Naive thymus-derived CD4-positive, alpha-beta T cell (primary cell): ENCODE measurements around the gene OR52M1. TPM values are rescaled to one million over a fixed set of nuclear protein-coding genes. Genes with fewer than 3 reads are reported as not detected.

Source experiments
- ATAC-seq: fragments of 150-1000 bp; cut with Tn5 transposase; 2 replicates; pipeline ENCODE4 v1.10.0; 2021; ENCODE audit warnings: mild to moderate bottlenecking, moderate library complexity
- CTCF ChIA-PET: fragments of 350-600 bp; sonication (Branson Sonifier 250); formaldehyde crosslinking; loops from one replicate; lab custom pipeline; 2021; ENCODE audit warnings: antibody characterized with exemption; lab: Charles Lee
- POLR2A ChIA-PET: fragments of 350-600 bp; sonication (Branson Sonifier 250); formaldehyde crosslinking; loops from one replicate; lab custom pipeline; 2021; ENCODE audit warnings: antibody characterized with exemption, inconsistent platforms; lab: Charles Lee
- DNase-seq, 9 donors: peaks; one replicate each; pipeline versions ENCODE4 v3.0.0 to v3.0.0-alpha.2; 2020 to 2022; ENCODE audit warnings: mixed read lengths in 1 of 9
- H3K27ac ChIP-seq: one replicate; pipeline ENCODE4 v1.7.0; 2013; ENCODE audit warnings: mild to moderate bottlenecking, low read depth, low read length, moderate library complexity
- H3K27me3 ChIP-seq, 2 donors: one replicate each; pipeline ENCODE4 v1.7.0; 2013; ENCODE audit warnings: low read length in 2 of 2, mild to moderate bottlenecking in 2 of 2, moderate library complexity in 2 of 2; ENCODE audit not compliant: control insufficient read depth in 2 of 2, insufficient read depth in 2 of 2
- H3K36me3 ChIP-seq, 3 experiments: 1 replicate in 2 of 3; 2 replicates in 1 of 3; pipeline ENCODE4 v1.7.0; 2013; ENCODE audit warnings: low read length in 3 of 3, mild to moderate bottlenecking in 3 of 3, moderate library complexity in 1 of 3; ENCODE audit not compliant: insufficient read depth in 3 of 3, control insufficient read depth in 2 of 3
- H3K4me1 ChIP-seq, 2 donors: one replicate each; pipeline ENCODE4 v1.7.0; 2013; ENCODE audit warnings: low read length in 2 of 2, mild to moderate bottlenecking in 2 of 2, moderate library complexity in 1 of 2; ENCODE audit not compliant: control insufficient read depth in 2 of 2, insufficient read depth in 2 of 2
- H3K4me3 ChIP-seq: 2 replicates; pipeline ENCODE4 v1.7.0; 2013; ENCODE audit warnings: mild to moderate bottlenecking, low read length
- H3K9me3 ChIP-seq, 3 experiments: 1 replicate in 2 of 3; 2 replicates in 1 of 3; pipeline ENCODE4 v1.7.0; 2013; ENCODE audit warnings: low read length in 3 of 3; ENCODE audit not compliant: control insufficient read depth in 2 of 3
- H3K27ac Mint-ChIP-seq, 9 donors: one replicate each; pipeline ENCODE4 v1.8.0; 2020 to 2022; ENCODE audit warnings: mixed read lengths in 9 of 9, mild to moderate bottlenecking in 8 of 9, moderate library complexity in 5 of 9, inconsistent platforms in 2 of 9
- H3K27me3 Mint-ChIP-seq, 5 donors: one replicate each; pipeline ENCODE4 v1.8.0; 2021 to 2022; ENCODE audit warnings: mixed read lengths in 5 of 5, mild to moderate bottlenecking in 1 of 5
- H3K36me3 Mint-ChIP-seq, 5 donors: one replicate each; pipeline ENCODE4 v1.8.0; 2020 to 2022; ENCODE audit warnings: mixed read lengths in 5 of 5, mild to moderate bottlenecking in 3 of 5, inconsistent platforms in 1 of 5
- H3K4me1 Mint-ChIP-seq, 7 donors: one replicate each; pipeline ENCODE4 v1.8.0; 2020 to 2022; ENCODE audit warnings: mixed read lengths in 7 of 7, mild to moderate bottlenecking in 3 of 7, inconsistent platforms in 1 of 7
- H3K4me3 Mint-ChIP-seq, 10 donors: one replicate each; pipeline ENCODE4 v1.8.0; 2020 to 2022; ENCODE audit warnings: mild to moderate bottlenecking in 10 of 10, mixed read lengths in 10 of 10, moderate library complexity in 6 of 10, inconsistent platforms in 2 of 10
- H3K9me3 Mint-ChIP-seq, 11 donors: one replicate each; pipeline ENCODE4 v1.8.0; 2020 to 2022; ENCODE audit warnings: mixed read lengths in 11 of 11, mild to moderate bottlenecking in 4 of 11, inconsistent platforms in 1 of 11, moderate library complexity in 1 of 11
- intact Hi-C, 2 donors: fragments of 100-400 bp; cut with micrococcal nuclease; formaldehyde crosslinking; loops; one replicate each; pipeline ENCODE4 v1.15.1; 2023
- polyA plus RNA-seq, 2 donors: library from polyadenylated mRNA; unstranded; fragments of 300-500 nt; fragmentation: Illumina TruSeq; gene quantifications; one replicate each; pipeline ENCODE4 v1.2.3, GENCODE V29; 2021
- total RNA-seq, 6 experiments: library from RNA in 5 of 6; stranded (reverse) in 5 of 6; gene quantifications; 1 replicate in 5 of 6; 2 replicates in 1 of 6; pipeline ENCODE4 v1.2.3 and lab custom pipeline; 2021 to 2026

OR52M1 gene, protein sequence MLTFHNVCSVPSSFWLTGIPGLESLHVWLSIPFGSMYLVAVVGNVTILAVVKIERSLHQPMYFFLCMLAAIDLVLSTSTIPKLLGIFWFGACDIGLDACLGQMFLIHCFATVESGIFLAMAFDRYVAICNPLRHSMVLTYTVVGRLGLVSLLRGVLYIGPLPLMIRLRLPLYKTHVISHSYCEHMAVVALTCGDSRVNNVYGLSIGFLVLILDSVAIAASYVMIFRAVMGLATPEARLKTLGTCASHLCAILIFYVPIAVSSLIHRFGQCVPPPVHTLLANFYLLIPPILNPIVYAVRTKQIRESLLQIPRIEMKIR
- total RNA-seq: not detected
- polyA plus RNA-seq: not detected
- not detected for total RNA-seq (lab: John Stamatoyannopoulos, UW)

DNA sequence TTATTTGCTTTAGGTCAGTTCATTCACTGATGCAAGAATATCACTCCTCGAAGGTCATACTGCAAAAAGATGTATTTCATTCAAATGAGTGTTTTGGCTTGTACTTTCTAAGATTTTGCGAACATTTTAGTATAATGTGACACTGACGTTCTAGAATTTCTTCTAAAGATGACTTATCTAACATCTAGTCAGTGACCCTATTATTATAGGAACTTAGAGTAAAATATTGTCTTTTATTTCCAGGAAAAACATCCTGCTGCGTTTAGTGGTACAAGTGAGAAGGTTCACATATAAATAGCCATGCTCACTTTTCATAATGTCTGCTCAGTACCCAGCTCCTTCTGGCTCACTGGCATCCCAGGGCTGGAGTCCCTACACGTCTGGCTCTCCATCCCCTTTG is at the start of gene OR52M1:
Gene OR52M1, plus strand, starts transcription at position 301 of the 400 bp plus-strand sequence. Its CDS starts 0 bp downstream, at position 301.
- DNase-seq (no peak), ATAC-seq (no peak)
- no peaks in the 10 kb centered on the region for H3K36me3 Mint-ChIP-seq
- no peaks in the 10 kb centered on the region for H3K4me1 Mint-ChIP-seq
- POLR2A ChIA-PET: no interaction called here
- CTCF ChIA-PET: no interaction called here
- no peaks in the 10 kb centered on the region for H3K9me3 Mint-ChIP-seq
- H3K36me3 ChIP-seq: no peaks in the 10 kb centered on the region
- no peaks in the 10 kb centered on the region for H3K4me1 ChIP-seq
- peaks cover 6 to 23% (median 13%) of the 10 kb centered on the region in 5 donors for H3K27me3 Mint-ChIP-seq
- intact Hi-C loops: no loop called here
- no peak within 1 kb of the TSS for H3K4me3 ChIP-seq
- no peak within 1 kb of the TSS for H3K27ac Mint-ChIP-seq
- H3K4me3 Mint-ChIP-seq: no peak within 1 kb of the TSS
- H3K27me3 ChIP-seq: no peaks in the 10 kb centered on the region
- no peak within 1 kb of the TSS for H3K27ac ChIP-seq
- no peaks in the 10 kb centered on the region for H3K9me3 ChIP-seq

DNA sequence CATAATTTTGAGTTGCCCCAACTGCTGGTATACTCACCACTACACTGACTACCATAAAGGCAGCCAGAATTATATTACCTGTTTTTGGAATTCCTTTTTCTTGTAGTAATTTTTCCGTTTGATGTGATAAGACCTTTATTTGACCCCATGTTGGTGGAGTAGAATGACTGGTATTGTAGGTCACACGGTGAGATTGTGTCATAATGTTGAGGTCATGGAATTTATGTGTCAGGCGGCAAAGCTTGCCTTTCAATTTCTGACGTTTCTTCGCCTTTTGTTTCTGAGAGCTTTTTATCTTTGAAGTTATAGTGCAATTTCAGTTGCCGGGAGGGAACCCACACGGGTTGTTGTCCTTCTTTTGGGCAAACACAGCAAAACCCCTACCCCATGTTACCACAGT is 49.5 kb upstream of the OR52M1 start:
- Histone ChIP-seq H3K9me3 (no peaks in the 10 kb centered on the region), H3K27me3 (no peaks in the 10 kb centered on the region), H3K36me3 (no peaks in the 10 kb centered on the region), H3K4me1 (no peaks in the 10 kb centered on the region), H3K27ac (no peak overlapping the region), H3K4me3 (no peak overlapping the region)
- intact Hi-C loops: no loop called here
- Mint-ChIP-seq H3K4me3 (no peak overlapping the region), H3K9me3 (peaks cover 0 to 5% (median 0%) of the 10 kb centered on the region in 11 donors), H3K27me3 (peaks cover 7 to 16% (median 14%) of the 10 kb centered on the region in 5 donors), H3K36me3 (no peaks in the 10 kb centered on the region), H3K4me1 (peaks cover 0 to 7% (median 0%) of the 10 kb centered on the region in 7 donors), H3K27ac (no peak overlapping the region)
- no peak for ATAC-seq
- CTCF ChIA-PET: interaction anchor here (5.6 kb wide), 1 partner anchor 309 kb away, joined by 55 read pairs; no protein-coding TSS in a partner anchor
- no peak for DNase-seq
- POLR2A ChIA-PET: no interaction called here

DNA sequence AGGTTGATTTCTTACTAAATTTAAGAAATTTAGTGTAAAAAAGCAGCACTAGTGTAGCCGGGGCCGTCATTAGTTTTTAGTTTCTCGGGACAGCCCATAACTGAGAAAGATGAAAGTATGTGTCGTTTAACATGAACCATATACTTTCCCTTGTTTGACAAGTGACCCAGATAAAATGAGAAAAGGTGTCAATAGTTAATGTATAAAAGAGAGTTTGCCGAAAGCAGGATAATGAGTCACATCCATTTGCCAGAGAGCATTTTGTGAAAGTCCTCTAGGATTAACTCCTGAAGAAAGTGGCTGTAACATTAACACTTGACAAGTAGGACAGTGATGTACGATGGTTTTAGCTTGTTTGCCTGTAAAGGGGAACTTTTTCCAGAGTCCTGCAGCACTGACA is 49.0 kb upstream of the OR52M1 start:
- ChIA-PET POLR2A (no interaction called here), CTCF (interaction anchor here (0.9 to 5.6 kb wide), 2 partner anchors 32 to 310 kb away, joined by 3 to 55 read pairs; no protein-coding TSS in a partner anchor)
- ATAC-seq: no peak
- H3K27ac Mint-ChIP-seq: no peak overlapping the region
- H3K36me3 ChIP-seq: no peaks in the 10 kb centered on the region
- no peak overlapping the region for H3K27ac ChIP-seq
- DNase-seq: no peak
- H3K9me3 ChIP-seq: no peaks in the 10 kb centered on the region
- intact Hi-C loops: no loop called here
- H3K4me1 Mint-ChIP-seq: peaks cover 0 to 7% (median 0%) of the 10 kb centered on the region in 7 donors
- H3K4me3 ChIP-seq: no peak overlapping the region
- H3K27me3 Mint-ChIP-seq: peaks cover 7 to 16% (median 14%) of the 10 kb centered on the region in 5 donors
- peaks cover 0 to 5% (median 0%) of the 10 kb centered on the region in 11 donors for H3K9me3 Mint-ChIP-seq
- no peaks in the 10 kb centered on the region for H3K36me3 Mint-ChIP-seq
- no peaks in the 10 kb centered on the region for H3K4me1 ChIP-seq
- H3K4me3 Mint-ChIP-seq: no peak overlapping the region
- H3K27me3 ChIP-seq: no peaks in the 10 kb centered on the region

DNA sequence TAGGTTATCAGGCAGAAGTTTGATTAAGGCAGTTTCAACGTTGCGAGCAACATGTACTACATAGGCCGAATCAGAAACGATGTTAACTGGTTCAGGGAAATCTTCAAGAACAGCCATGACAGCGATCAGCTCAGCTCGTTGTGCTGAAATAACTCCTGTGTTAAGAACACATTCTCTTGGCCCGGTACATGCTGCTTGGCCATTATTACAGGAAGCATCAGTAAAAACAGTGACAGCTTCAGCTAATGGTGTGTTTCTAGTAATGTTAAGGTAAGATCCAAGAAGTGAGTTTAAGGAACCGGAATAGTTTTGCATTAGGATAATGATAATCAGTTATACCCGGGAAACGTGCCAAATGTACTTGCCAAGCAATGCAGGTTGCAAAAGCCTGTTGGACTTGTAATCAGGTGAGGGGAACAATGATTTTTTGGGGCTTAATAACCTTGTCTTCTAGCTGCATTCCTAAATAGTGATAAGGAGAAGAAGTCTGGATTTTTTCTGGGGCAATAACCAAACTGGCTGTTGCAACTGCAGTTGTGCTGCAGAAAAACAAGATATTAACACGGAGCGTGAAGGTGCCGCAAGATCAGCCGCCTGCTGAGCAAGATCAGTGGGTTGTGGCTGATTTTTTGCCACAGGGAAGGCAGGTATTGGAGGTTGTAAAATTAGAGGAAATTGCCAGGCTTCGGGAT is 48.3 kb upstream of the OR52M1 start:
- Histone ChIP-seq H3K36me3 (no peaks in the 10 kb centered on the region), H3K27ac (no peak overlapping the region), H3K4me3 (no peak overlapping the region), H3K9me3 (no peaks in the 10 kb centered on the region), H3K4me1 (no peaks in the 10 kb centered on the region), H3K27me3 (no peaks in the 10 kb centered on the region)
- Mint-ChIP-seq H3K27ac (no peak overlapping the region), H3K4me1 (peaks cover 0 to 7% (median 0%) of the 10 kb centered on the region in 7 donors), H3K27me3 (peaks cover 3 to 16% (median 13%) of the 10 kb centered on the region in 5 donors), H3K4me3 (no peak overlapping the region), H3K36me3 (no peaks in the 10 kb centered on the region), H3K9me3 (peaks cover 0 to 1% (median 0%) of the 10 kb centered on the region in 11 donors)
- no peak for ATAC-seq
- ChIA-PET POLR2A (no interaction called here), CTCF (interaction anchor here (0.9 to 5.6 kb wide), 2 partner anchors 33 to 311 kb away, joined by 3 to 55 read pairs; no protein-coding TSS in a partner anchor)
- intact Hi-C loops: no loop called here
- DNase-seq: no peak

DNA sequence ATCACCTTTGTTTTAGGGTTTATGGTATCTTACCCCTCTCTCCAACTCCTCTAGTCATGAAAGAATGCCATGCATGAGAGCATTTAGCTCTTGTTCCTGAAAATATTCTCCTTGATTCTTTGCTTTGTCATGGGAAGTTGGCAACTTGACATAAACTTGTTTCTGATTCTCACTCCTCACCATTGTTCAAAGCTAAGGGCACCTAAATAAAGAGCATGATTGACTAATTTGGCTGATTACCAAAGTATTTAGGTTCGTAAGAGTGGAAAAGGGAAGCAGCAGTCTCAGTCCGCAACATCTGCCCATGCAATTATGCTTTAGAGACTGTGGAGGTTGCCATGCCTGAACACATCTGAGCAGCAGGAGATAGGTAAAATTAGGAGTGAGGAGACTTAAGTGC is 36.1 kb upstream of the OR52M1 start:
- ChIA-PET CTCF (no interaction called here), POLR2A (no interaction called here)
- H3K36me3 Mint-ChIP-seq: peaks cover 0 to 5% (median 0%) of the 10 kb centered on the region in 5 donors
- H3K36me3 ChIP-seq: no peaks in the 10 kb centered on the region
- H3K4me1 ChIP-seq: no peaks in the 10 kb centered on the region
- no peak for DNase-seq
- peaks cover under 1 to 41% (median 23%) of the 10 kb centered on the region in 5 donors for H3K27me3 Mint-ChIP-seq
- ATAC-seq: no peak
- H3K27ac ChIP-seq: no peak overlapping the region
- no peaks in the 10 kb centered on the region for H3K27me3 ChIP-seq
- H3K9me3 Mint-ChIP-seq: peaks cover 0 to 9% (median 2%) of the 10 kb centered on the region in 11 donors
- intact Hi-C loops: no loop called here
- H3K27ac Mint-ChIP-seq: no peak overlapping the region
- H3K4me1 Mint-ChIP-seq: no peaks in the 10 kb centered on the region
- H3K4me3 Mint-ChIP-seq: no peak overlapping the region
- no peak overlapping the region for H3K4me3 ChIP-seq
- H3K9me3 ChIP-seq: no peaks in the 10 kb centered on the region

DNA sequence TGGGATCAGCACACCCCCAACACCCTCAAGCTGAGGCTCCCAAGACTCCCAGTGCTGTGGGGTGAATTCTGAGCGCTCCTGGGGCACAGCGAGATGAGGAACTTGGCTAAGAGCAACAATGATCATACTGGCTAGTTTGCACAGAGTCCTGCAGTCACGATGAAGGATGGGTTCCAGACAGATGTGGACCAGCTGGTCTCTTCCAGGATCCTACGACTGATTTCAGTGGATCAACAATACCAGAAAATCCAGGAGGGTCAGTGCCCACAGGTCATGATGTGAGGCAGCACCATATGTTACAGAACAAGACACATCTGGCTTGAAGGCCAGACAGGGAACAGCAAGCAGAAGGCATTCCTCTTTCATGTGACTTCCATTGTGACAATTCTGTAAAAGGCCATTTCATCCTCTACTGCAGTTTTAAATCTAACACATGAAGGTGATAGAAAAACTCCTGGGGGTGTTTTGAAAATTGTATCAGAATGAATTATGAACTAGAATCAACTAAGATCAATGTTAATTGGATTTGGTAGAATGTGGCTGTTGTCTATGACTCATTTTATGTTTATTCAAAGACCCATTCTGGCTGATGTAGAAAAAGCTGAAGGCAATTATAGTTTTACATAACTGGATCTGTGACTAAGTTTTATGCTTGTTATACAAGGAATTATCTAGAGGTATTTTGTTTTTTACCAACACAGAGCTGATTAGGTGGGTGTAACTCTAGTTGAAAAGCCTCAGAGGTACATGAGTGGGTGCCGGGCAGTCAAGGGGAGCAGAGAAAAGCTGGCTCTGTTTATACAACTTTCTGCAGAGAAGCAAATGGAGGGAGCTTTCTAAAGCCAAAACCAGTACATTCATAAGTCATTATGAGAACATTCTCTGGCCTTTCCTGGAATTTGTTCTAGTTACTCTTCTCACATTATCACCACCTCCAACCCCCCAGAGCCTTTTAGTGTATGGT is 33.4 kb upstream of the OR52M1 start:
- POLR2A ChIA-PET: no interaction called here
- H3K27me3 Mint-ChIP-seq: peaks cover 0 to 25% (median 19%) of the 10 kb centered on the region in 5 donors

More for the DNA sequence above, 33.4 kb upstream of the OR52M1 start:
- H3K4me3 ChIP-seq: no peak overlapping the region
- H3K9me3 ChIP-seq: no peaks in the 10 kb centered on the region
- Mint-ChIP-seq H3K9me3 (peaks cover 0 to 10% (median 2%) of the 10 kb centered on the region in 11 donors), H3K36me3 (peaks cover 0 to 5% (median 0%) of the 10 kb centered on the region in 5 donors), H3K4me1 (no peaks in the 10 kb centered on the region), H3K27ac (no peak overlapping the region), H3K4me3 (no peak overlapping the region)
- no peak overlapping the region for H3K27ac ChIP-seq
- ATAC-seq (no peak), DNase-seq (no peak)
- no peaks in the 10 kb centered on the region for H3K4me1 ChIP-seq
- no peaks in the 10 kb centered on the region for H3K27me3 ChIP-seq
- CTCF ChIA-PET: no interaction called here
- no peaks in the 10 kb centered on the region for H3K36me3 ChIP-seq
- intact Hi-C loops: no loop called here
